GM12872 (cell line): Measurements from ENCODE around the gene TUBA8.

Source experiments
- CTCF ChIP-seq: IDR thresholded peaks from 3 replicates; pipeline ENCODE4 v1.5.1; 2011; ENCODE audit warnings: low read depth, mild to moderate bottlenecking, low read length, moderate library complexity; ENCODE audit not compliant: insufficient read depth

Gene TUBA8

GRCh38 chr22:18104566-18104965 is 6.0 kb upstream of the TUBA8 start:
- TF ChIP-seq CTCF = no peak

DNA sequence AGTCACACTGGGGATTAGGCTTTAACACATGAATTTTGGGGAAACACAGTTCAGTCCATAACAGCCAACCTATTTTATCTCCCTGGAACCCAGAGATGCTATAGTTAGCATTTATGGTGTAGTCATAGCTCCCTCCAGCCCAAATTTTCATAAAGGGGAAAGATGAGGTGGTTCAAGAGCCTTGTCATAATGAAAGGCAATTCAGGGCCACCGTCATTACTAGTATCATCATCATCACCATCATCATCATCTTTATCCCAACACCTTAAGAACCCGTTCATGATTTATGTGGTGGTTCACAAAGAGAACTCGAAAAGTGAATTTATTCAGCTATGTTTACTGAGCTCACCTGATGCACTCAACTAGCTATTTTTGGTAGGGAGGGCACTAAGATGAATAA is 2.4 kb upstream of the TUBA8 start:
- TF ChIP-seq CTCF = no peak

GRCh38 chr22:18109410-18110193 is 1.0 kb upstream of the TUBA8 start:
- TF ChIP-seq CTCF = no peak

DNA sequence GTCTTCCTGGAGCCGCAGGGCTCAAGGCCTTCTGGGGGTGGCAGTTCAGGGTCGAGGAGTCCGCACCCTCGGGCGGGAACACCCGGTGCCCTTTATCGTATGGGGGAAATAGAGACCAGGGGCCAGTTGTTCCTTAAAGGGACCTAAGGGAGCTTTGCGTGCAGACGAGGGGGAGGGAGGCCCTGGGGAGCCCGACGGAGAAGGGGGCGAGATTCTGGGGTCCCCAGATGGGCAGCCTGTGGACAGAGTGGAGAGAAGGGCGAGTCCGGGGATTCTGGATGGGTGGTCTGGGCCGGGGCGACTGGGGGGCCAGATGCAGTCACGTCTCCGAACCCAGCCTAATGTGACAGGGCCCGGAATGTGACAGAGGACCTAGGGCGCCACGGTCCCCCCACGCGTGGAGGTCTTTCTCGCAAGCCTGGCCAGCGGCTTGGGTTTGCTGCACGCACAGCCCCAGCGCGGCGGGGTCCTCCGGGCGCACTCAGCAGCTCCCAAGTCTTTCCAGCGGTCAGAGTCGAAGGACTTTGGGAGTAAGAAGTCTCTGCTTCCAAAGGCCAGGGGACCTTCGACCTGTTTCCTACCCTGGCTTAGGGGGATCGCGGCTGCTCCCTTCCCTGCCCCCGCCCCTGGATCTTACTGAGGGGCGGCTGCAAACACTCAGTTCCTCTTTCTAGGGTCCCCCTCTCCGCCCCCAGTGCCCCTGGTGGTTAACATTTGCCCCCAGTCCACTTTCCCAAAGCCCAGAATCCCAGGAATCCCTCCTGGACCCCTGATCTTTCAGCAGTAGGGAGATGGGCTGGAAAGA is 547 bp downstream of the TUBA8 start:
- TF ChIP-seq CTCF = no peak

DNA sequence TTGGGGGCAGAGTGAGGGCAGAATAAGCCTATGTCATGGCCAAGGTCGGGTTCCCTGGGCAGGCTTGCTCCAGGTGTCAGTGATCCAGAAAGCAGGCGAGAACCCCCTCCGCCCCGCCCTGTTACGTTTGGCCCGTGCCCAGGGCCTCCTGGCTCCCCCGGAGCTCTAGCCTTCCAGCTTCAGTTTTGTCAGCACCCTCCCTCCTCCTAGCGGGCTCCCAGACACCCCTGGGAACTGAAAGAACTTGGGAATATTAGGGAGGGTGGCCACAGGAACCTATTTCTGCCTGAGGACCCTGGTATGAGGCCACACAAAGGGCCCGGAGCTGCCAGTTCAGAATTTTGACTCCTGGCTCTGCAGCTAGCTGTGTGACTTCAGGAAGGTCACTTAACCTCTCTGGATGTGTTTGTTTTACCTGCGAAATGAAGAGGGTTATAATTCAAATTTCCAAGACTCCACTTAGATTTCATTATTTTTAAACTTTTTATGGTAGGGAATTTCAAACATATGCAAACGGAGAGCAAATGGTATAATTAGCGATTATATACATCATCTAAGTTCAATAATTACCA is 1.2 kb downstream of the TUBA8 start:
- TF ChIP-seq CTCF = no peak

DNA sequence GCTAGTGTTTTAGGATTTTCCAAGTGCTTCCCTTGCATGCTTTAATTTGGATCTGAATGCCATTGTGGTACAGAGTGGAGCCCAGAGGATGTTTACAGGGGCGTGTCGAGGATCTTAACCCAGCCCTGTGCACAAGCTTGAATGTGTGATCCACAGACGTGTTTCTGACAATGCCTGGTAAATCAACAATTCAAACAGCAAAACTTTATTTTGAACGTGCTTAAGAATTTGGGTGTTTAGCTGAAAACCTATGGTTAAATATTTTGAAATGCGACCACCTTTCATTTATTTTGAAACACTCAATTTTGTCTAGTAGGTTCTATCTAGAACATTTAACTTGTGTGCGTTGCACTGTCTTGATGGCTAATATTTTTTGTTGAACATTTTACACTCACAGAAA is 1.8 kb downstream of the TUBA8 start:
- no peak for TF ChIP-seq CTCF

DNA sequence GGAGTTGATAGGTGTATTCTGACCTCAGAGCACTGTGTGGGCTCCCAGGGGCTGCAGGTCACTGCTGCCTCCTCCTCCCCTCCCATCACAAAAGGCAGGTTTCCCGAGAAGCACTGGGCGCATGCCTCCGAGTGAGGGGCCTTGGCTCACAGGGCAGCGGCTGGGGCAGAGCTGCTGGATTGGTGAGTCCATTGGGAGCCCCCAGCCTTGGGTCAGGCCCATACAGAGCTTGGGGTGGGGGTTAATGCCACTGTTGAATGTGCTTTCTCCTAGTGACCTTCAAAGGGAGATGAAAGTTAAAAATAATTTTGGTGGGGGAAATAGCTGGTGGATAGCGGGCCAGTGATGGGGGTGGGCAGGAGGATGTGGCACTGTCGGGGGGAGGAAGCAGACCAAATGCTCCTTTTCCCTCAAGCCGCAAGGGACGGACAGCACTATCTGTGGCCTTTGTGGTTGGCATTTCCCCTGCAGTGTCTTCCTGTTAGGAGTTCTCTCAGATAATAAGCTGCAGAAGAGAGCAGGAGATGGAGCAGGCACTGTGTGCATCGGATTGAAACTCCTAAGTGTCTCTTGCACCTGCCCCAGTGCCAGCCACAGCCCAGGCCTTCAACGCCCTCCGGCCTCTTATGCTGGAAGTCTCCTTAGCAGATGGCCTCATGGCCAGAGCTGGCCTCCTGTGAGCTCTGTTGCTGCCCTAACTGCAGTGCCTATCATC is 3.2 kb downstream of the TUBA8 start:
- TF ChIP-seq CTCF = no peak
